H9 (cell line): Measurements from ENCODE around the gene TMEM209. TPM values are rescaled to one million over a fixed set of nuclear protein-coding genes. Genes with fewer than 3 reads are reported as not detected.

Source experiments
- DNase-seq: peaks from one replicate; pipeline ENCODE4 v3.0.0-alpha.2; 2017
- H2AFZ ChIP-seq: one replicate; pipeline ENCODE4 v1.6.1; 2013; ENCODE audit warnings: mild to moderate bottlenecking, low read length, control low read depth, moderate library complexity
- H2AK5ac ChIP-seq: 2 replicates; pipeline ENCODE4 v1.6.1; 2013; ENCODE audit warnings: low read length, control low read depth, mixed read lengths; ENCODE audit not compliant: insufficient read length
- H2BK120ac ChIP-seq: one replicate; pipeline ENCODE4 v1.6.1; 2013; ENCODE audit warnings: low read depth, mild to moderate bottlenecking, low read length, control low read depth, inconsistent platforms; ENCODE audit not compliant: poor library complexity, severe bottlenecking
- H2BK12ac ChIP-seq: 2 replicates; pipeline ENCODE4 v1.6.1; 2013; ENCODE audit warnings: low read length, control low read depth, mixed read lengths, low read depth; ENCODE audit not compliant: insufficient read length
- H2BK15ac ChIP-seq: 2 replicates; pipeline ENCODE4 v1.6.1; 2013; ENCODE audit warnings: low read depth, low read length, control low read depth
- H2BK20ac ChIP-seq: one replicate; pipeline ENCODE4 v1.6.1; 2013; ENCODE audit warnings: low read depth, mild to moderate bottlenecking, low read length, control low read depth, inconsistent platforms; ENCODE audit not compliant: poor library complexity, severe bottlenecking
- H2BK5ac ChIP-seq: 2 replicates; pipeline ENCODE4 v1.6.1; 2013; ENCODE audit warnings: low read length, control low read depth, mixed read lengths; ENCODE audit not compliant: insufficient read length
- H3K14ac ChIP-seq: 2 replicates; pipeline ENCODE4 v1.6.1; 2013; ENCODE audit warnings: low read length, control low read depth; ENCODE audit not compliant: insufficient read depth
- H3K18ac ChIP-seq: 2 replicates; pipeline ENCODE4 v1.6.1; 2013; ENCODE audit warnings: low read depth, mild to moderate bottlenecking, mixed read lengths, low read length, control low read depth; ENCODE audit not compliant: insufficient read length
- H3K23ac ChIP-seq: 2 replicates; pipeline ENCODE4 v1.6.1; 2013; ENCODE audit warnings: low read length, control low read depth, mixed read lengths, low read depth; ENCODE audit not compliant: insufficient read length
- H3K23me2 ChIP-seq: 2 replicates; pipeline ENCODE4 v1.6.1; 2013; ENCODE audit warnings: low read depth, mild to moderate bottlenecking, mixed read lengths, low read length, control low read depth; ENCODE audit not compliant: insufficient read length, poor library complexity, severe bottlenecking
- H3K27ac ChIP-seq: 2 replicates; pipeline ENCODE4 v1.5.1; 2013; ENCODE audit warnings: low read length, control low read depth, mixed read lengths, low read depth; ENCODE audit not compliant: insufficient read length
- H3K27me3 ChIP-seq: 2 replicates; pipeline ENCODE4 v1.6.1; 2013; ENCODE audit warnings: low read length, control low read depth, inconsistent platforms; ENCODE audit not compliant: insufficient read depth
- H3K4ac ChIP-seq: 2 replicates; pipeline ENCODE4 v1.6.1; 2013; ENCODE audit warnings: low read depth, mild to moderate bottlenecking, control low read depth, inconsistent platforms, low read length, moderate library complexity
- H3K4me1 ChIP-seq: 2 replicates; pipeline ENCODE4 v1.6.1; 2013; ENCODE audit warnings: low read length, control low read depth, inconsistent platforms; ENCODE audit not compliant: insufficient read depth
- H3K4me2 ChIP-seq: 2 replicates; pipeline ENCODE4 v1.6.1; 2013; ENCODE audit warnings: low read length, control low read depth, mixed read lengths; ENCODE audit not compliant: insufficient read length, insufficient read depth
- H3K56ac ChIP-seq: 2 replicates; pipeline ENCODE4 v1.6.1; 2013; ENCODE audit warnings: low read depth, mild to moderate bottlenecking, mixed read lengths, low read length, control low read depth; ENCODE audit not compliant: insufficient read length
- H3K79me1 ChIP-seq: 2 replicates; pipeline ENCODE4 v1.6.1; 2013; ENCODE audit warnings: low read depth, mild to moderate bottlenecking, moderate library complexity, low read length, control low read depth, inconsistent platforms; ENCODE audit not compliant: insufficient read depth, poor library complexity, severe bottlenecking
- H3K79me2 ChIP-seq: 2 replicates; pipeline ENCODE4 v1.6.1; 2013; ENCODE audit warnings: low read length, control low read depth, inconsistent platforms; ENCODE audit not compliant: insufficient read depth
- H3K9ac ChIP-seq: 2 replicates; pipeline ENCODE4 v1.6.1; 2013; ENCODE audit warnings: low read length, control low read depth, mixed read lengths; ENCODE audit not compliant: insufficient read length; ENCODE audit errors: extremely low read depth
- H3K9me3 ChIP-seq: one replicate; pipeline ENCODE4 v1.6.1; 2013; ENCODE audit warnings: low read depth, low read length, inconsistent platforms; ENCODE audit not compliant: control insufficient read depth
- H3T11ph ChIP-seq: one replicate; pipeline ENCODE4 v1.6.1; 2013; ENCODE audit warnings: mild to moderate bottlenecking, low read length, control low read depth, inconsistent platforms
- H4K20me1 ChIP-seq: one replicate; pipeline ENCODE4 v1.6.1; 2013; ENCODE audit not compliant: control insufficient read depth, insufficient read length, insufficient read depth
- H4K5ac ChIP-seq: 2 replicates; pipeline ENCODE4 v1.6.1; 2013; ENCODE audit warnings: low read depth, mild to moderate bottlenecking, mixed read lengths, low read length, control low read depth; ENCODE audit not compliant: insufficient read length
- H4K8ac ChIP-seq: replicated peaks from 2 replicates; pipeline ENCODE4 v1.6.1; 2013; ENCODE audit warnings: low read length, control low read depth, mixed read lengths, low read depth; ENCODE audit not compliant: insufficient read length
- H4K91ac ChIP-seq: 2 replicates; pipeline ENCODE4 v1.6.1; 2013; ENCODE audit warnings: low read depth, mild to moderate bottlenecking, moderate library complexity, mixed read lengths, low read length, control low read depth; ENCODE audit not compliant: insufficient read length
- H3K27ac Mint-ChIP-seq, 3 experiments: 2 replicates in 2 of 3; 3 replicates in 1 of 3; pipeline ENCODE4 v1.8.0; 2020 to 2021; ENCODE audit warnings: mixed read lengths in 3 of 3, mild to moderate bottlenecking in 1 of 3, moderate library complexity in 1 of 3
- H3K27me3 Mint-ChIP-seq: 2 replicates; pipeline ENCODE4 v1.8.0; 2021; ENCODE audit warnings: low read depth, mild to moderate bottlenecking, moderate library complexity, mixed read lengths
- H3K36me3 Mint-ChIP-seq, 3 experiments: 2 replicates in 2 of 3; 3 replicates in 1 of 3; pipeline ENCODE4 v1.8.0; 2020 to 2021; ENCODE audit warnings: low read depth in 3 of 3, mixed read lengths in 3 of 3; ENCODE audit not compliant: insufficient read depth in 1 of 3
- H3K4me1 Mint-ChIP-seq, 2 experiments: 2 replicates each; pipeline ENCODE4 v1.8.0; 2020; ENCODE audit warnings: mixed read lengths in 2 of 2
- H3K4me3 Mint-ChIP-seq, 2 experiments: 2 replicates in 1 of 2; 3 replicates in 1 of 2; pipeline ENCODE4 v1.8.0; 2020 to 2021; ENCODE audit warnings: mild to moderate bottlenecking in 2 of 2, mixed read lengths in 2 of 2, moderate library complexity in 1 of 2
- H3K9me3 Mint-ChIP-seq, 2 experiments: 2 replicates in 1 of 2; 3 replicates in 1 of 2; pipeline ENCODE4 v1.8.0; 2020; ENCODE audit warnings: mild to moderate bottlenecking in 2 of 2, mixed read lengths in 2 of 2, moderate library complexity in 1 of 2
- CTCF ChIP-seq: fragments of 200-600 bp; sonication (generic); conservative IDR thresholded peaks from 3 replicates; pipeline ENCODE4 v1.8.0; 2021; ENCODE audit warnings: antibody characterized with exemption, mild to moderate bottlenecking
- WGBS: extraction: QIAGEN DNeasy Blood & Tissue Kit; methylation state at CpG from one replicate; pipeline ENCODE4 v1.1.7; 2013; ENCODE audit warnings: missing lambda C conversion rate, low lambda C conversion rate, mixed read lengths; ENCODE audit not compliant: insufficient read length; ENCODE audit errors: extremely low coverage; 5-methylcytosine and 5-hydroxymethylcytosine counted together
- total RNA-seq: library from RNA; stranded (reverse); gene quantifications from 2 replicates; pipeline ENCODE4 v1.2.1, GENCODE V29; 2021

TMEM209 gene
- total RNA-seq, 1 experiment from 2014 or later = 30.8 TPM

GRCh38 chr7:130149281-130150139, 55.7 kb downstream of the TMEM209 start:
- Mint-ChIP-seq H3K36me3 (no peaks in the 10 kb centered on the region), H3K27me3 (peaks cover 1% of the 10 kb centered on the region; the same call in 1 of the 2 replicates), H3K4me3 (no peak overlapping the region), H3K27ac (no peak overlapping the region), H3K9me3 (no peaks in the 10 kb centered on the region), H3K4me1 (peaks cover 3 to 8% of the 10 kb centered on the region in 2 experiments; a peak in 3 of 4 replicates)
- Histone ChIP-seq H3K9ac (no peak overlapping the region), H2BK20ac (no peak overlapping the region), H2AK5ac (no peak overlapping the region), H3K4ac (no peak overlapping the region), H3K27ac (no peak overlapping the region), H3K9me3 (no peaks in the 10 kb centered on the region), H3K23ac (no peak overlapping the region), H3K4me2 (no peak overlapping the region), H3K79me2 (no peaks in the 10 kb centered on the region), H3T11ph (no peak overlapping the region), H4K5ac (no peak overlapping the region), H2BK120ac (no peak overlapping the region), H2BK12ac (no peak overlapping the region), H2BK15ac (no peak overlapping the region), H3K56ac (no peak overlapping the region), H4K8ac (no peak overlapping the region), H3K79me1 (no peaks in the 10 kb centered on the region), H2AFZ (no peak overlapping the region), H3K23me2 (no peaks in the 10 kb centered on the region), H2BK5ac (no peak overlapping the region), H3K27me3 (no peaks in the 10 kb centered on the region), H4K91ac (no peak overlapping the region), H3K4me1 (no peaks in the 10 kb centered on the region), H3K14ac (no peak overlapping the region), H3K18ac (no peak overlapping the region), H4K20me1 (no peaks in the 10 kb centered on the region)
- TF ChIP-seq CTCF = no peak
- WGBS = no CpG with 5 or more reads among the region's 20 CpGs
- DNase-seq = no peak
